NK-92 treated with Interleukin-12 subunit alpha and Interleukin-12 subunit beta, amount 100 ng/mL, for 24 hours (cell line): Measurements from ENCODE around the gene TMEM200C.

ENCODE experiments used
- DNase-seq: peaks from one replicate; lab custom pipeline; 2025; lab: John Stamatoyannopoulos, UW

TMEM200C gene

DNA sequence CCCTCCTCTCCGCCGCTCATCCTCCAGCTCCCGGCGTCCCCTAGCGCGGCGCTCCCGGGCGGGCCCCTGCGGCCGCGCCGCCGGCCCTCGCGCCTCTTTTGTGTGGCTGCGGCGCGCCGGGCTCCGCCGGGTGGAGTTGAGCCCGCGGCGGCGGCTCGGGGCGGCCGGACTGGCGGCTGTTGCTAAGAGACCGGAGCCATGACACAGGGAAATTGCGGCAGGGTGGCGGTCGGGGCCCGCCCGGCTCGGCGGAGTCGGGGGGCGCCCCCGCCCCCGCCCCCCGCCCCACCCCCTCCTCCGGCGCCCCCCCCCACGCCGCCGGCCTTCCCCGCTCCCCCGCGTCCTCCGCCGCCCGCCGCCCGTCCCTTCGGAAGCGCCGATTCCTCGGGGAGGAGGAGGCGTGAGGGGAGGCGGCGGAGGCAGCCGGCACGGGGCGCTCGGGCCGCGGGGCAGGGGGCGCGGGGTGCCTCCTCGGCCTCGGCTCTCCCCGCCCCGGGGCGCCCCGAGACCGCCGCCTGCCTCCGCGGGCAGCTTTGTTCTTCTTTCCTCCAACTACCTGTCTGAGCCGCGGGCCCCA, at the start of gene TMEM200C:
Gene TMEM200C (minus strand): TSS at position 224 of the 577 bp plus-strand sequence. CDS start 3,459 bp downstream, outside the sequence.
- no peak for DNase-seq

DNA sequence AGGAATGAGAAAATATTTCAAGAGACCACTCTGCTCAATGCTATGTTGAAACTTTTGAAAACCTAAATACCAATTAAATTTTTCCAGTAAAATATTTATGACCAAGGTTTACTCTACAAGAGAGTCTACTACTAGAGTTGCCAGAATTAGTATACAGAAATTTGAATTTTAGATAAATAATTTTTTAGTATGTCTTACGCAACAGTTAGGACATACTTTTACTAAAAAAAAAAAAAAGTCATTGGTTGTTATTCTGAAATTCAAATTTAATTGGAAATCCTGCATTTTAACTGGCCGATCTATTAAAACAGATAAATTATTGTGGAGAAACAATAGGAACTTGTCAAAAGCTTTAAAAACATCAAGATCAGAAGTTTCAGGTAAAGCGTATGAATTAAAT, 49.1 kb upstream of the TMEM200C start:
- DNase-seq: no peak

DNA sequence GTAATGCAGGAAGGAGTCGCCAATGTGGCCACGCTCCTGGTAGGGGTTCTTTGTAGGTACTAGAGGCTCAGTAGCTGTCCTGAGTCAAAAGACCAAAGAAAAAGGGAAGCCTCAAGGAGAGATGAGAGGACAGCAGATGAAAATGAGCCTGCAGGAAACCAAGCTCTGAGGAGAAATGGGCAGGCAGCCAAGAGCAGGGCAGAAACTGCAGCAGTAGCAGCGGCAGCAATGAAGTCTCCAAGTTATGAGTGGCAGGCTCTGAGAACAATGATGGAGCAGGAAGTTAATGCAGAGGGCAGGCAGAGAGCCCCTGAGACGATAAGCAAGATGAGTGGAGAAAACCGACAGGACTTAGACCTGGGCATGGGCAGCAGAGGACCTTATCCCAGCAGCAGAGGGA, 48.2 kb upstream of the TMEM200C start:
- no peak for DNase-seq

- DNase-seq: no peak
These were observed 47.3 kb upstream of the TMEM200C start for GRCh38 chr18:5942591-5942990.

DNA sequence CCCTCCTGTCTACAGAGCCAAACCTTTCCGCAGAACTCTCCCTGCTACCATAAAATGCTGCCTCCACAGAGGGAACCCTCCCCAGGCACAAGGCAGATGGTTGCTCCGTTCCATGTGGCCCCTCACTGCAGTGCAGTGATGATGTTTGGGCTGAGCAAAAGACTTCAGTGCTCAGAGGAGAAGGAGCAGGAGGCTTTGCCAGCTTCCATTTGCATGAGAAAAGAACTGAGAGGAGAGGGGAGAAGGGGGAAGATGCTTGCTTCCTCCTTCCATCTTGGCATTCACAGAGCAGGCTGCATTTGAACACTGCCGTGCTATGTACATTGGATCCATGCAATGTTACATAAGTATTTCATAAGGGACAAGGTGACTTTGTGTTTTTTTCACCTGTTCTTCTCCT, 46.6 kb upstream of the TMEM200C start:
- no peak for DNase-seq

DNA sequence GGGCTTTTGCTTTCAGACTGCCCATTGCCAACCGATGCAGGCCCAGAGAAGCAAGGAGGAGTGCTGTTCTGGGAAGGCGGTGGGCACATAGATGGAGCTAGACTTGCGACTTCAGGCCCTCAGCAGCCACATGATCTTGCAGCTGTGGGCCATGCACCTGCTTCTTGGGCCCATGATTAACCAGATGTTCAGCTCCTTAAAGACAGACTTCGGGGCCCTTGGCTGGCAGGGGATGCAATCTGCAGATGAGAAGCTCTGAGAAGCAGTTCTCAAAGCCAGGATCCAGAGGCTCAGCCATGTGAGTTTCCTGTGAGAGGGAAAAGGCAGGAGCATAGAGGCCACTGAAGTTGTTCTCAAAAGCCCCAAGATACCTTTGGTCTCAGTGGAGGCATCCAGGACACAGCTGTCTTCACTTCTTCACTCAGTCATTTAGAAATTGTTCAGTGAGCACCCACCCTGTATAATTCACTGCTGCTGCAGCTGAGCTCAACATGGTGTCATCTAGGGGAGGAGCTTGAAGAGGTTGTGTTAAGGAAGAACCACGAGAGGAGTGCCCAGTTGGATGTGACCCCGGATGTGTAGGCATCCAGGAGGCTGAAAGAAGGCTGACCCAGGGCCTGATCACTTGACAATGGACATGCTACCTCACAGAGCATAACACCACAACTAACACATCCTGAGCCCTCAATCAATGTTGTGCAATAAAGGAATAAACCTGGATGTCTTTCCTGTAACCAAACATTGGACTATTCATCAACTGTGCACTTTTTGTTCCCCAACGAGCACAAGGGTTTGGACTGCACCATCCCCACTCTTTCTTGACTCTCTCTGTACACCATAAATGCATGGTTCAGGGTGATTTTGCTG, 44.7 kb upstream of the TMEM200C start:
- DNase-seq: no peak

DNA sequence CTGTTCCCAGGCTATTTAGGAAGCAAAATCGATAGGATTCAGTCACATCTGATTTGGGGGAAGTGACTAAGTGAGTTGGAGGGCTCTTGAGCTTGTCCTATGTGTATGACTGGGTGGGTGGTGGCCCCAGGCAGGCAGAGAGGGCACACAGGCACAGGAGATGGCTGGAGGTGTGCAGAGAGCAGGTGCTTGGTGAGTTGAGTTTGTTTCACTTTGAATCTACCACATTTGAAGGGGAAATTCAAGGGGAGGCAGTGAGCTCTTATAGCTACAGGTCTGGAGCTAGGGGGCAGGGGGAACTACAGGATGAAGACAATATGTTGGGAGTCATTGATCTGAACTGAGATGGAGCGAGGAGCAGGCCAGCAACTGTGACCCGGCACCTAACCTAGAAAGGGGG, 42.5 kb upstream of the TMEM200C start:
- DNase-seq: no peak

DNA sequence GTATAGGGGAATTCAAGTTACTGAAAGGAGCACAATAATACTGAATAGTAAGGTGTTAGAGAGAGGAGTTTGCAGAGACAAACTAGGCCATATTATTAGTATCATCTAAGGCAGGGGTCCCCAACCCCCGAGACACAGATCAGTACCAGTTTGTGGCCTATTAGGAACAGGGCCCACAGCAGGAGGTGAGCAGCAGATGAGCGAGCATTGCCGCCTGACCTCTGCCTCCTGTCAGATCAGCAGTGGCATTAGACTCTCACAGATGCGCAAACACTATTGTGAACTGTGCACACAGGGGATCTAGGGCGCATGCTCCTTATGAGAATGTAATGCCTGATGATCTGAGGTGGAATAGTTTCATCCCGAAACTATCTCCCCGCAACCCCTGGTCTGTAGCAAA, 41.8 kb upstream of the TMEM200C start:
- DNase-seq: no peak

- DNase-seq: no peak
These were observed 35.5 kb upstream of the TMEM200C start for GRCh38 chr18:5930789-5931188.

- no peak for DNase-seq
These were observed 23.0 kb upstream of the TMEM200C start for GRCh38 chr18:5918205-5918858.

- DNase-seq: no peak
These were observed 19.6 kb upstream of the TMEM200C start for GRCh38 chr18:5914951-5915350.

DNA sequence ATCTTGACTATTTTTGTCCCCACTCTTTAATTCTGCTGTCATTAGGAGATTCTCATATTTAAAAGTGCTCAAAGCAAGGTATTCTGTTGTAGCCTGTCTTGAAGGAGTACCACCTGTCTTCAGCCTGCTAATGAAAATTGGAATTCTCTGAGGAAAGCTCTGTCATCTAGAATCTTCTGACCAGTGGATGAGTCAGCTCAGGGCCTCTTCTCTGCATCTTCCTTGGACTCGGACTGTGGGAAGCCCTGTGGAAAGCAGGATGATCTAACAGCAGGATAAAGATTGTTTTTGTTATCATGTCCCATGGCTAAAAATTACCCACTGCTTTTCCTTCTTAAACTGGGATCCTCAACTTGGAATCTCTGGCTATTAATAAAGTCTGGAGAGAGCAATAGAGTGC, 18.7 kb upstream of the TMEM200C start:
- DNase-seq: no peak

DNA sequence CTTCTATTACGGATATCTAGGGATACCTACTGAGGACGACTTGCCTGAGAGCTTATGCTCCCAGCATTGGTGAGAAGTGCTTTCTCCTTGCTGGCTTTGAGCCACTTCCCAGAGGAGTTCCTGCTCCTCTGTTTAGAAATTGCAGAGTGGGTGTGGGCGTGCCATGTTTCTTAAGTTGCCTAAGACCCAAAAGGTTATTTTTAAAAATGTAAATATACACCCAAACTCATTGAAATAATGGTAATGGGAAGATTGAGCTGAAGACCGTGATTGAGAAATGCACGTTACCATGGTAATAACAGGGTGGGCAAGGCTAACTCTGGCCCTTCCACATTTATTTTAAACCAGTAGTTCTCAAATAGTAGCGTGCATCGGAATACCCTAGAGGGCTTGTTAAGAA, 17.2 kb upstream of the TMEM200C start:
- DNase-seq: no peak

- DNase-seq: no peak
These were observed 13.8 kb upstream of the TMEM200C start for GRCh38 chr18:5909125-5909524.

- DNase-seq: no peak
These were observed 8.1 kb upstream of the TMEM200C start for GRCh38 chr18:5903386-5903785.

- no peak for DNase-seq
These were observed 4.9 kb upstream of the TMEM200C start for GRCh38 chr18:5900262-5900661.

GRCh38 chr18:5899835-5900234, 4.5 kb upstream of the TMEM200C start:
- DNase-seq: no peak

GRCh38 chr18:5895876-5896740, 786 bp upstream of the TMEM200C start:
- DNase-seq: no peak

- DNase-seq: no peak
These were observed 567 bp downstream of the TMEM200C start for GRCh38 chr18:5894611-5895298.

DNA sequence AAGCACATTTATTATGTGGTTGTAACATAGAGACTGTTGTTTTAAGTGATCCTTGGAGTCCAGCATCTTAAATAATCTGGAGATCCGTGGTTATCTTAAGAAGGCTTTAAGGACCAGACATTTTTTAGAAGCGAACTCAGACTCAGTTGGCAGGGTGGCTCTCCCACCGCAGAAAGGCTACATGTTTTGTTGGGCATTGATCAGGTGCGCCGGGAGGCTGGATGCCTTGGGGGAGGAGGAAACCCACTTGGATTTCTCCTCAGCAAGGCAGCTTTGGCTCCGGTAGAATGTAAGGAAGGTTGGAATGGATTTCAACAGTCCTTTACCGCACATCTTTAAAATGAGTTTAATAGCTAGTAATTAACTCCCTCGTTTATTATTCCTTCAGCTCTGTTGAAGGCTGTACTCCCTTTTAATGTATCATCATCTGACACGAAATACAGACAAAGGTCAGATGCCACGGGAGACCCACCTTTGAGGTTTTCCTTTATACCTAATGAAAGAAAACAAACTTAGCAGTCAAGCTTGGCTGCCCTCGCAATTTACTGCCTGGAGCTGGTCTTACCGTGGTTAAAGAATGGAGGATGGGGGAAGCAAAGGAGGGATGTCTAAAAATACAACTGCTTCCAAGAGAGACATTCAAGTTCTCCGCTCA, 1.2 kb downstream of the TMEM200C start:
- no peak for DNase-seq

DNA sequence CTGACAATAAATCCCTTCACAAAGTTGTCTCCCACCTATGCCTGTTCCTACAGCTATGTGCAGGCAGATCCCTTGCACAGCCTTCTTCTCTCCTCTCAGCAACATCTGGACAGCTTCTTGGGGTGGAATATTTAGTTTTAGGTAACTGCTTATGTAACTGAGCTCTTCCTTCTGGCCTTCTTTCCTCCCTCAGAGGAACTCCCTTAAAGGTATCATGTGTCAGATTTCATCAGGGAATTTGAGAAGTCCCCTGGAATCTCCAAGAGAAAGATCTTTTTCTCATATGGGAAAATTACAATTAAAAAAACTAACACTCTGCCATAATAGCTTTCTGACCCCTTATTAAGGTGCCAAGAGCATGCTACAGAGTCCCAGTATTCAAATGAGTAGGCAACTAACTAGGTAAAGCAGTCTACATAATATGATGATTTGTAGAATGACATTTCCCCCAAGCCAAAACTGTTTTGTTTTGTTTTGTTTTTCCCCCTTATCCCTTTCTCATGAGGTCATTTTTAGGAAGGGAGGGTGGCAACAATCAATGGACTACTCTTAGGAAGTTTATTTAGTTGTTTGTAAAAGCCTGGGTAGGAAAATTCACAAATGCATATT, 2.4 kb downstream of the TMEM200C start:
- DNase-seq: no peak
